HepG2 (cell line): ENCODE measurements around the gene DSTN. TPM values are rescaled to one million over a fixed set of nuclear protein-coding genes. Genes with fewer than 3 reads are reported as not detected.
A peak's percentile ranks its signal among the peaks of the same experiment; 100 is the strongest.

Source experiments
- CCAR2 ChIP-seq: fragments of 200-400 bp; formaldehyde crosslinking; optimal IDR thresholded peaks from 2 replicates; pipeline ENCODE3; 2018; ENCODE audit warnings: low read depth, mild to moderate bottlenecking, low read length, moderate library complexity
- CHCHD3 ChIP-seq: sonication (generic); formaldehyde crosslinking; IDR thresholded peaks from 2 replicates; pipeline ENCODE4 v1.8.0; 2022; ENCODE audit warnings: mild to moderate bottlenecking, missing genetic modification reagents, moderate library complexity
- FOXA3 ChIP-seq: IDR thresholded peaks from 2 replicates; pipeline ENCODE4 v1.6.1; 2016; ENCODE audit warnings: missing genetic modification reagents, missing compliant biosample characterization
- FOXC1 ChIP-seq: sonication (generic); formaldehyde crosslinking; IDR thresholded peaks from 2 replicates; pipeline ENCODE4 v1.8.0; 2022; ENCODE audit warnings: mild to moderate bottlenecking, missing genetic modification reagents, borderline replicate concordance
- HDAC1 ChIP-seq: sonication (generic); formaldehyde crosslinking; IDR thresholded peaks from 2 replicates; pipeline ENCODE4 v1.5.1; 2020; ENCODE audit warnings: mild to moderate bottlenecking, missing genetic modification reagents
- HNRNPLL ChIP-seq: fragments of 200-400 bp; formaldehyde crosslinking; IDR thresholded peaks from 2 replicates; pipeline ENCODE4 v1.6.1; 2017; ENCODE audit warnings: mild to moderate bottlenecking, low read depth, low read length; ENCODE audit not compliant: poor library complexity, severe bottlenecking
- MAZ ChIP-seq, 2 experiments: sonication (generic) in 1 of 2; formaldehyde crosslinking in 1 of 2; IDR thresholded peaks; 2 replicates each; pipeline versions ENCODE4 v1.5.0 to v1.6.1; 2012 to 2020; ENCODE audit warnings: low read depth in 2 of 2, mild to moderate bottlenecking in 2 of 2, borderline replicate concordance in 1 of 2, improper control_type of control experiment in 1 of 2, low read length in 1 of 2, missing genetic modification reagents in 1 of 2, moderate library complexity in 1 of 2
- MEF2D ChIP-seq: sonication (generic); formaldehyde crosslinking; IDR thresholded peaks from 2 replicates; pipeline ENCODE4 v1.5.1; 2020; ENCODE audit warnings: mild to moderate bottlenecking, missing genetic modification reagents
- SPEN ChIP-seq: sonication (generic); formaldehyde crosslinking; IDR thresholded peaks from 2 replicates; pipeline ENCODE4 v1.5.1; 2020; ENCODE audit warnings: low read depth, mild to moderate bottlenecking, missing genetic modification reagents
- ZFX ChIP-seq: sonication (generic); formaldehyde crosslinking; IDR thresholded peaks from 2 replicates; pipeline ENCODE4 v1.4.0; 2020; ENCODE audit warnings: mild to moderate bottlenecking, low read depth, missing genetic modification reagents, moderate library complexity
- ZFY ChIP-seq: sonication (generic); formaldehyde crosslinking; IDR thresholded peaks from 2 replicates; pipeline ENCODE4 v1.4.0; 2020; ENCODE audit warnings: missing genetic modification reagents
- ZNF354B ChIP-seq: sonication (generic); formaldehyde crosslinking; IDR thresholded peaks from 2 replicates; pipeline ENCODE4 v1.8.0; 2022; ENCODE audit warnings: mild to moderate bottlenecking, missing genetic modification reagents
- ZNF709 ChIP-seq: sonication (generic); formaldehyde crosslinking; IDR thresholded peaks from 2 replicates; pipeline ENCODE4 v1.5.0; 2020; ENCODE audit warnings: mild to moderate bottlenecking, missing genetic modification reagents
- ZNF737 ChIP-seq: sonication (generic); formaldehyde crosslinking; IDR thresholded peaks from 2 replicates; pipeline ENCODE4 v1.5.0; 2020; ENCODE audit warnings: missing genetic modification reagents, mild to moderate bottlenecking, borderline replicate concordance
- ZNF747 ChIP-seq: sonication (generic); formaldehyde crosslinking; IDR thresholded peaks from 2 replicates; pipeline ENCODE4 v1.8.1; 2023; ENCODE audit warnings: missing genetic modification reagents, mild to moderate bottlenecking, borderline replicate concordance
- ZNF761 ChIP-seq: sonication (generic); formaldehyde crosslinking; conservative IDR thresholded peaks from 2 replicates; pipeline ENCODE4 v1.4.0; 2020; ENCODE audit warnings: mild to moderate bottlenecking, missing genetic modification reagents
- ZNF766 ChIP-seq: sonication (generic); formaldehyde crosslinking; IDR thresholded peaks from 2 replicates; pipeline ENCODE4 v1.5.0; 2020; ENCODE audit warnings: missing genetic modification reagents, borderline replicate concordance
- ZSCAN9 ChIP-seq: IDR thresholded peaks from 2 replicates; pipeline ENCODE4 v1.6.1; 2016; ENCODE audit warnings: borderline replicate concordance
- polyA plus RNA-seq, 8 experiments: library from polyadenylated mRNA; depleted of rRNA in 3 of 8; stranded (reverse) in 7 of 8; unstranded in 1 of 8; fragments of >200 nt; fragmentation: Illumina TruSeq in 4 of 8; extraction: Trizol in 4 of 8; gene quantifications; 2 replicates each; pipeline versions ENCODE4 v1.2.1 to v1.2.3, GENCODE V29; 2011 to 2016; ENCODE audit warnings: low read depth in 4 of 8, missing spikeins in 1 of 8, mixed read lengths in 1 of 8; ENCODE audit not compliant: insufficient read depth in 1 of 8
- total RNA-seq, 5 experiments: library from RNA; depleted of rRNA; stranded (reverse); fragments of >200 nt; fragmentation: Illumina TruSeq; extraction: Trizol; gene quantifications; 2 replicates each; pipeline ENCODE4 v1.2.3, GENCODE V29; 2016; ENCODE audit warnings: low read depth in 1 of 5
- TF ChIP-seq, protein P1 (sequence below): sonication (generic); formaldehyde crosslinking; IDR thresholded peaks from 2 replicates; pipeline ENCODE4 v1.8.1; 2022; ENCODE audit warnings: mild to moderate bottlenecking, missing genetic modification reagents
- TF ChIP-seq, protein P2 (sequence below): sonication (generic); IDR thresholded peaks from 2 replicates; pipeline ENCODE4 v1.6.1; 2016; ENCODE audit warnings: low read depth, borderline replicate concordance
- TF ChIP-seq, protein P3 (sequence below): sonication (generic); formaldehyde crosslinking; IDR thresholded peaks from 2 replicates; pipeline ENCODE4 v1.4.0; 2020; ENCODE audit warnings: missing genetic modification reagents, low read depth, mild to moderate bottlenecking, borderline replicate concordance
- TF ChIP-seq, protein P4 (sequence below): sonication (generic); formaldehyde crosslinking; IDR thresholded peaks from 2 replicates; pipeline ENCODE4 v1.8.0; 2023; ENCODE audit warnings: mild to moderate bottlenecking, missing genetic modification reagents
- TF ChIP-seq, protein P5 (sequence below): sonication (generic); formaldehyde crosslinking; IDR thresholded peaks from 2 replicates; pipeline ENCODE4 v1.8.1; 2023; ENCODE audit warnings: mild to moderate bottlenecking, missing genetic modification reagents
- TF ChIP-seq, protein P6 (sequence below): sonication (generic); formaldehyde crosslinking; IDR thresholded peaks from 2 replicates; pipeline ENCODE4 v1.5.0; 2020; ENCODE audit warnings: missing genetic modification reagents

Gene DSTN
- total and polyA plus RNA-seq, 2 of the 13 experiments (the other 11 are each of a cell fraction or from before 2014, with no cell fraction given): 27.6 to 106 TPM

DNA sequence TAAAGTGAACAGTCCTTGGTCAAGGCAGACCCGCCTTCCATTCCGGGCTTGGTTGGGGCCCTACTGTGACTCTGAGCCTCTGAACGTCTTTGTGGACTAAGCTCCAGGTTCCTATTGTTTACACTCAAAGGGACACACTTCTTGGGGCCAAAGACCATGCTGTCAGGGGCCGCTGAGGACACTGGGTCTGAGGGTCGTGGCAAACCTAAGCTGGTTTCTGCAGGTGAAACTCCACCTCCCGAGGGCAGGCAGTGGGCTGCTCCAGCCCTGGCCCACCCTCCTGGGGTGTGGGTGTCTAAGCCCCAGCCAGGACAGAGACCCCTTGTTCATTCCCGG lies 43.1 kb downstream of the DSTN start (continued):
- TF ChIP-seq ZFY (0 out of 2 replicates have a peak, but pooled peaks have one; percentile 44), HDAC1 (CRISPR knock-in tag) (0 out of 2 replicates have a peak, but pooled peaks have one; percentile 23), ZNF761 (CRISPR knock-in tag) (0 out of 2 replicates have a peak, but pooled peaks have one; percentile 52), MAZ (IDR thresholded peaks at IDR 0.05; ENCODE audit: borderline replicate concordance, low read depth, low read length) (no peak), MAZ (CRISPR knock-in tag; IDR thresholded peaks at IDR 0.05; ENCODE audit: low read depth) (no peak), ZFX (CRISPR knock-in tag) (peak; percentile 13; the same call in 1 of the 2 replicates), ZNF747 (CRISPR knock-in tag) (no peak), CCAR2 (no peak), CHCHD3 (no peak), SPEN (CRISPR knock-in tag) (0 out of 2 replicates have a peak, but pooled peaks have one; percentile 25), ZNF354B (CRISPR knock-in tag) (no peak), FOXC1 (CRISPR knock-in tag) (0 out of 2 replicates have a peak, but pooled peaks have one; percentile 49), ZNF766 (no peak), ZSCAN9 (CRISPR knock-in tag) (no peak), HNRNPLL (no peak), ZNF737 (CRISPR knock-in tag) (no peak), FOXA3 (CRISPR knock-in tag) (peak; percentile 44; the same call in 1 of the 2 replicates), MEF2D (no peak; the same call in 1 of the 2 replicates), ZNF709 (CRISPR knock-in tag) (peak; percentile 65; the same call in 1 of the 2 replicates)
- TF ChIP-seq, protein P1, sequence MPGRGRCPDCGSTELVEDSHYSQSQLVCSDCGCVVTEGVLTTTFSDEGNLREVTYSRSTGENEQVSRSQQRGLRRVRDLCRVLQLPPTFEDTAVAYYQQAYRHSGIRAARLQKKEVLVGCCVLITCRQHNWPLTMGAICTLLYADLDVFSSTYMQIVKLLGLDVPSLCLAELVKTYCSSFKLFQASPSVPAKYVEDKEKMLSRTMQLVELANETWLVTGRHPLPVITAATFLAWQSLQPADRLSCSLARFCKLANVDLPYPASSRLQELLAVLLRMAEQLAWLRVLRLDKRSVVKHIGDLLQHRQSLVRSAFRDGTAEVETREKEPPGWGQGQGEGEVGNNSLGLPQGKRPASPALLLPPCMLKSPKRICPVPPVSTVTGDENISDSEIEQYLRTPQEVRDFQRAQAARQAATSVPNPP (CRISPR knock-in tag): peak; percentile 83; the same call in 1 of the 2 replicates
- TF ChIP-seq, protein P2, sequence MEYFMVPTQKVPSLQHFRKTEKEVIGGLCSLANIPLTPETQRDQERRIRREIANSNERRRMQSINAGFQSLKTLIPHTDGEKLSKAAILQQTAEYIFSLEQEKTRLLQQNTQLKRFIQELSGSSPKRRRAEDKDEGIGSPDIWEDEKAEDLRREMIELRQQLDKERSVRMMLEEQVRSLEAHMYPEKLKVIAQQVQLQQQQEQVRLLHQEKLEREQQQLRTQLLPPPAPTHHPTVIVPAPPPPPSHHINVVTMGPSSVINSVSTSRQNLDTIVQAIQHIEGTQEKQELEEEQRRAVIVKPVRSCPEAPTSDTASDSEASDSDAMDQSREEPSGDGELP: no peak
- TF ChIP-seq, protein P3, sequence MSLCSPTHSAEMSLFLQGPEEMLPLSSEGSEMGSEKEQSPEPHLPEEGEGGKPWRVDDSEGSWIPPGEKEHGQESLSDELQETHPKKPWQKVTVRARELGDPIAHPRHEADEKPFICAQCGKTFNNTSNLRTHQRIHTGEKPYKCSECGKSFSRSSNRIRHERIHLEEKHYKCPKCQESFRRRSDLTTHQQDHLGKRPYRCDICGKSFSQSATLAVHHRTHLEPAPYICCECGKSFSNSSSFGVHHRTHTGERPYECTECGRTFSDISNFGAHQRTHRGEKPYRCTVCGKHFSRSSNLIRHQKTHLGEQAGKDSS (CRISPR knock-in tag): no peak; the same call in 1 of the 2 replicates
- TF ChIP-seq, protein P4, sequence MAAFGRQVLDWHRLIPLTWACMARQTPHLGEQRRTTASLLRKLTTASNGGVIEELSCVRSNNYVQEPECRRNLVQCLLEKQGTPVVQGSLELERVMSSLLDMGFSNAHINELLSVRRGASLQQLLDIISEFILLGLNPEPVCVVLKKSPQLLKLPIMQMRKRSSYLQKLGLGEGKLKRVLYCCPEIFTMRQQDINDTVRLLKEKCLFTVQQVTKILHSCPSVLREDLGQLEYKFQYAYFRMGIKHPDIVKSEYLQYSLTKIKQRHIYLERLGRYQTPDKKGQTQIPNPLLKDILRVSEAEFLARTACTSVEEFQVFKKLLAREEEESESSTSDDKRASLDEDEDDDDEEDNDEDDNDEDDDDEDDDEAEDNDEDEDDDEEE (CRISPR knock-in tag): peak; percentile 72; the same call in 1 of the 2 replicates
- TF ChIP-seq, protein P5, sequence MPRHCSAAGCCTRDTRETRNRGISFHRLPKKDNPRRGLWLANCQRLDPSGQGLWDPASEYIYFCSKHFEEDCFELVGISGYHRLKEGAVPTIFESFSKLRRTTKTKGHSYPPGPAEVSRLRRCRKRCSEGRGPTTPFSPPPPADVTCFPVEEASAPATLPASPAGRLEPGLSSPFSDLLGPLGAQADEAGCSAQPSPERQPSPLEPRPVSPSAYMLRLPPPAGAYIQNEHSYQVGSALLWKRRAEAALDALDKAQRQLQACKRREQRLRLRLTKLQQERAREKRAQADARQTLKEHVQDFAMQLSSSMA (CRISPR knock-in tag): 0 out of 2 replicates have a peak, but pooled peaks have one; percentile 16
- TF ChIP-seq, protein P6, sequence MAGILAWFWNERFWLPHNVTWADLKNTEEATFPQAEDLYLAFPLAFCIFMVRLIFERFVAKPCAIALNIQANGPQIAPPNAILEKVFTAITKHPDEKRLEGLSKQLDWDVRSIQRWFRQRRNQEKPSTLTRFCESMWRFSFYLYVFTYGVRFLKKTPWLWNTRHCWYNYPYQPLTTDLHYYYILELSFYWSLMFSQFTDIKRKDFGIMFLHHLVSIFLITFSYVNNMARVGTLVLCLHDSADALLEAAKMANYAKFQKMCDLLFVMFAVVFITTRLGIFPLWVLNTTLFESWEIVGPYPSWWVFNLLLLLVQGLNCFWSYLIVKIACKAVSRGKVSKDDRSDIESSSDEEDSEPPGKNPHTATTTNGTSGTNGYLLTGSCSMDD: no peak
